GM10847 (cell line): ENCODE results near the gene SRMS.

Experiments
- POLR2A ChIP-seq: IDR thresholded peaks from 2 replicates; pipeline ENCODE4 v1.6.1; 2011; ENCODE audit not compliant: insufficient read length; ENCODE audit errors: extremely low read depth

The SRMS gene

GRCh38 chr20:63539441-63540370 lies 7.8 kb downstream of the SRMS start:
- no peak for TF ChIP-seq POLR2A

- TF ChIP-seq POLR2A, result no peak
Observed at GRCh38 chr20:63539092-63539430, 8.5 kb downstream of the SRMS start.

- TF ChIP-seq POLR2A, result no peak
Observed at GRCh38 chr20:63538204-63539091, 9.1 kb downstream of the SRMS start.

- TF ChIP-seq POLR2A, result peak; percentile 55
Observed at GRCh38 chr20:63537525-63538203, 9.9 kb downstream of the SRMS start.

- no peak for TF ChIP-seq POLR2A
Observed at GRCh38 chr20:63536997-63537524, 10.5 kb downstream of the SRMS start, which contains the start of gene PTK6. PTK6 (minus strand) TSS chr20:63537376; CDS start chr20:63537314, 62 bp downstream.

GRCh38 chr20:63536241-63536977 lies 11.1 kb downstream of the SRMS start:
- no peak for TF ChIP-seq POLR2A

- TF ChIP-seq POLR2A, result no peak
Observed at GRCh38 chr20:63534831-63535651, 12.5 kb downstream of the SRMS start.

GRCh38 chr20:63534427-63534830 lies 13.1 kb downstream of the SRMS start:
- no peak for TF ChIP-seq POLR2A

- TF ChIP-seq POLR2A, result no peak
Observed at GRCh38 chr20:63533871-63534393, 13.6 kb downstream of the SRMS start.

GRCh38 chr20:63533388-63533787 lies 14.2 kb downstream of the SRMS start:
- TF ChIP-seq POLR2A, result no peak

GRCh38 chr20:63532449-63532971 lies 15.0 kb downstream of the SRMS start:
- no peak for TF ChIP-seq POLR2A

- no peak for TF ChIP-seq POLR2A
Observed at GRCh38 chr20:63531686-63532448, 15.7 kb downstream of the SRMS start.
